GM12892 (cell line): Measurements from ENCODE around the gene MYO1D.

Source experiments
- POLR2A ChIP-seq: IDR thresholded peaks from 2 replicates; pipeline ENCODE4 v1.6.1; 2011; ENCODE audit warnings: low read depth, low read length, control low read depth
- POLR2AphosphoS5 ChIP-seq: IDR thresholded peaks from 2 replicates; pipeline ENCODE4 v1.6.1; 2011; ENCODE audit warnings: low read depth, low read length, control low read depth
- TAF1 ChIP-seq: IDR thresholded peaks from 2 replicates; pipeline ENCODE4 v1.6.1; 2011; ENCODE audit warnings: low read depth, mild to moderate bottlenecking, control low read depth, low read length, borderline replicate concordance

DNA sequence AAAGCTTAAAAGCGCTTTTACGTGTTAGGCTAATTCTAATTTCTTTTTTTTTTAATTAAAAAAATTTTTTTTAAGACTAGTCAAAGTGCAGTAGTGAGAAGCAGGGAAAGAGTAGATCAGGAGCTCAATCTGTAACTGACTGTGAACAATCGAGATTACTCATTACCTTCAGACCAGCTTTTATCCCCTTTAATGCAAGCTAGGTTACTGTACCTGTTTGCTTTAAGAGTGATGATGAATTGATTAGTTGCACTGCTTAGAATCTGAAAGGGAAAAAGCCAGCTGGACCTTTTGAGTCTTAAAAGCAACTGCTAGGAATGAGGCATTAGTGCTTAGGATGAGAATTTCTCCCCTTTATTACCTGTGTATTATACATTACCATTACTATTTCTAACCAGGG lies 413.6 kb downstream of the MYO1D start:
- TF ChIP-seq POLR2A (no peak), POLR2AphosphoS5 (no peak), TAF1 (no peak)
